HG03139 (cell line): Measurements from ENCODE around the gene CNTNAP5.

Experiments
- ATAC-seq: cut with Tn5 transposase; IDR thresholded peaks from one replicate; pipeline ENCODE4 v1.9.1; 2021; ENCODE audit not compliant: unreplicated experiment

The CNTNAP5 gene

GRCh38 chr2:124877141-124877577 lies 852.1 kb downstream of the CNTNAP5 start:
- ATAC-seq = no peak

- no peak for ATAC-seq
These were observed 854.6 kb downstream of the CNTNAP5 start for GRCh38 chr2:124879640-124880039.

- no peak for ATAC-seq
These were observed 855.9 kb downstream of the CNTNAP5 start for GRCh38 chr2:124880995-124881394.

- ATAC-seq = no peak
These were observed 857.3 kb downstream of the CNTNAP5 start for GRCh38 chr2:124882423-124882822.

GRCh38 chr2:124883595-124883994 lies 858.5 kb downstream of the CNTNAP5 start:
- ATAC-seq = no peak

GRCh38 chr2:124884315-124884714 lies 859.2 kb downstream of the CNTNAP5 start:
- ATAC-seq = no peak

GRCh38 chr2:124886216-124886615 lies 861.1 kb downstream of the CNTNAP5 start:
- no peak for ATAC-seq

- no peak for ATAC-seq
These were observed 862.4 kb downstream of the CNTNAP5 start for GRCh38 chr2:124887466-124887865.

GRCh38 chr2:124888431-124888830 lies 863.3 kb downstream of the CNTNAP5 start:
- ATAC-seq = no peak

- ATAC-seq = no peak
These were observed 869.1 kb downstream of the CNTNAP5 start for GRCh38 chr2:124894199-124894598.

GRCh38 chr2:124898827-124899226 lies 873.7 kb downstream of the CNTNAP5 start:
- no peak for ATAC-seq

GRCh38 chr2:124908411-124908810 lies 883.3 kb downstream of the CNTNAP5 start:
- no peak for ATAC-seq

GRCh38 chr2:124911560-124911959 lies 886.5 kb downstream of the CNTNAP5 start:
- no peak for ATAC-seq

GRCh38 chr2:124913868-124914267 lies 888.8 kb downstream of the CNTNAP5 start:
- ATAC-seq = no peak

- no peak for ATAC-seq
These were observed 890.5 kb downstream of the CNTNAP5 start for GRCh38 chr2:124915567-124915966.

- ATAC-seq = no peak
These were observed 894.2 kb downstream of the CNTNAP5 start for GRCh38 chr2:124919296-124919695.

- no peak for ATAC-seq
These were observed 895.4 kb downstream of the CNTNAP5 start for GRCh38 chr2:124920448-124920847.

GRCh38 chr2:124921191-124921590 lies 896.1 kb downstream of the CNTNAP5 start:
- no peak for ATAC-seq

- ATAC-seq = no peak
These were observed 898.0 kb downstream of the CNTNAP5 start for GRCh38 chr2:124923097-124923496.

GRCh38 chr2:124933883-124934282 lies 908.8 kb downstream of the CNTNAP5 start:
- ATAC-seq = no peak

- no peak for ATAC-seq
These were observed 928.8 kb downstream of the CNTNAP5 start for GRCh38 chr2:124953921-124954320.

- ATAC-seq = no peak
These were observed 934.5 kb downstream of the CNTNAP5 start for GRCh38 chr2:124959581-124959980.

GRCh38 chr2:124961132-124961531 lies 936.0 kb downstream of the CNTNAP5 start:
- no peak for ATAC-seq
